NCI-H2171 treated with DMSO at 0.1 percent for 48 hours (cell line): ENCODE data around the gene ARPC1B.
A peak's percentile ranks its signal among the peaks of the same experiment; 100 is the strongest.
"Not testable (repeated sequence)": the region's sequence is repeated elsewhere in the genome, so short reads cannot be mapped to it uniquely, and the experiment has no call there.

ENCODE experiments used
- DNase-seq: peaks from one replicate; lab custom pipeline; 2025; lab: John Stamatoyannopoulos, UW

ARPC1B gene

DNA sequence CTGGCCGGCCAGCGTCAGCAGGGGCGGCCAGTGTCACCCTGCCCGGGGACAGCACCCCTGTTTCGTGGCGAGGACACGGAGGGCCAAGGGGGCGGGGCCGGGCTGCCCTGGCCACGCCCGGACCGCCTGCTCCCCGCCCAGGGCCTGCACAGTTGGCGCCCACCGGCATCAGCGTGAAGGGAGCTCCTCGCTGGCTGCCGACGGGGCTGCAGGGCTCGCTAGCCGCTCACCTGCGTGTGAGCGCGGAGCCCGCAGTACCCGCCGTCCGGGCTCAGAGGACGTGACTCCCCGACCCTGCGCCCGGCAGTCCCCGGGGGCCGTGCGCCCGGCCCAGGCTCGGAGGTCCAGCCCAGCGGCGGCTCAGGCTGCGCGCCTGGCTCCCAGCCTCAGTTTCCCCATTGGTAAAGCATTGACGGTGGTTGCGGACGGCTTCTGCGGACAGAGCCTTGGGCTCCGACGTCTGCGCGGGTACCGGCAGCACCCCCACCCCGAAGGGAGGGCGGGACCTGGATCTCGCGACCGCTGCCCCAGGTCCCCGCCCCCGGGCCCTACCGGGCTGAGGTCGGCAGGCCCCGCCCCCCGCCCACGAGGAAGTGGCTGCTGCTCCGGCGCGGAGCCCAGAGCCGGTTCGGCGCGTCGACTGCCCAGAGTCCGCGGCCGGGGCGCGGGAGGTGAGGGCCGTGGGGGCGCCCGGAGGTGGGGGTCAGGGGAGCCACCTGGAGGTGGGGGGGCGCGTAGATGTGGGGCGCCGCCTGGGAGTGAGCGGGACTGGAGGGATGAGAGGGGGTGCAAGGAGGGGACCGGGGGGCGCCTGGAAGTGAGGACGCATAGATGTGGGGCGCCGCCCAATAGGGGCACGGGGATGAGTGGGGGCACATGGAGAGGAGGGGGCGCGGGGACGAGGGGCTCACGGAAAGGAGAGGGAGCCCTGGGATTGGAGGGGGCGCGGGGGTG is at the start of gene ARPC1B:
Gene ARPC1B, plus strand, starts transcription at position 620 of the 954 bp plus-strand sequence. CDS start 10,985 bp downstream, outside the sequence.
- DNase-seq: no peak

DNA sequence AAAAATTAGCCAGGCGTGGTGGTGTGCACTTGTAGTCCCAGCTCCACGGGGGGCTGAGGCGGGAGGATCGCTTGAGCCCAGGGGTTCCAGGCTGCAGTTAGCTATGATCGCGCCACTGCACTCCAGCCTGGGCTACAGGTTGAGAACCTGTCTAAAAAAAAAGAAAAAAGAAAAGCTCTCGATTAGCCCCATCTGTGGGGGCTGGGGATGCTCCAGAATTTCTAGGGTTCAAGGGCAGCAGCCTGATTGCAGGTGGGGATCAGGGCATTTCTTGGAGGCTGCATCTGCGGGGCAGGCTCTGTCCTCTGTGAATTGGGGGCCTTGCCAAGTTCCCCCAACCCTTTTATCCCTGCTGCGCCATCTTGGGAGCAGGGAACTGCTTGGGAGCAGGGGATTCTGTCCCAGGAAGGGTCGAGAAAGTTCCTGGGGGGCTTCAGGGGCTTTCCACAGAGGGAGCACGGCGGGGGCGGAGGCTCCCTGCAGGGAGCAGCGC is 49.5 kb upstream of the ARPC1B start:
- no peak for DNase-seq

DNA sequence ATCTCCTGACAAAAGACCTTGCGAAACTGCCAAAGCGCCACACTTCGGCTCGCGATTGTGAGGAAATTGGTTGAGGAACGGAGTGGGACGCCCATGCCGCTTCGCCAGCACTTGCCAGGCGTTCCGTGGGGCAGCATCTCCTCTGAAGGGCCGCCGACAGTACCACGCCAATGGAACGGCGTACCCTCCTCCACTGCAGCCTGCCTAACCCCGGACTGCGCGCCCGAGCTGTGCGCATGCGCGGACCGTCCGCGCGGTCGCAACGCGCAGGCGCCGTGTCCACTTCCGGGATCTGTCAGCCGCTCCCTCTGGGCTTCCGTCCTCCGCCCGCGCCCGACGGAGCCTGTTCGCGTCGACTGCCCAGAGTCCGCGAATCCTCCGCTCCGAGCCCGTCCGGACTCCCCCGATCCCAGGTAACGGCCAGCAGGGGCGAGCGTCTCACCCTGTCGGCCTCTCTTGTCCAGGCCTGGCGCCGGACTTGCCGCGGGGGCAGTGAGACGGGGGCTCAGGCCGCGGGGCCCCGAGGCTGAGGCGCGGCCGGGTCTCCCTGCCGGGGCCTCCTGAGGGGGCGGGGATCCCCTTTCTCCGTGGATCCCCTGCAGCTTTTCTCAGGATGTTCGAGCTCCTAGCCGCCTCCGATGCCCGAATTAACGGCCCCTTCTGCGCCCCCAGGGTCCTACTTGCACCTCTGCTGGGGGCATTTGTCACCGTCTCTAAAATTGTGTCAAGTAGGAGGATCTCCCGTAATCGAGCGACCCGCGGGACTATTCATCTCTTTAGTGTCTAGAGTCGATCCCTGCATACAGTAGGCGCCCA is 48.7 kb upstream of the ARPC1B start, which contains the start of gene ARPC1A:
Gene ARPC1A, plus strand, starts transcription at position 307 of the 816 bp plus-strand sequence. CDS start 7,456 bp downstream, outside the sequence.
- peak; percentile 91 for DNase-seq

DNA sequence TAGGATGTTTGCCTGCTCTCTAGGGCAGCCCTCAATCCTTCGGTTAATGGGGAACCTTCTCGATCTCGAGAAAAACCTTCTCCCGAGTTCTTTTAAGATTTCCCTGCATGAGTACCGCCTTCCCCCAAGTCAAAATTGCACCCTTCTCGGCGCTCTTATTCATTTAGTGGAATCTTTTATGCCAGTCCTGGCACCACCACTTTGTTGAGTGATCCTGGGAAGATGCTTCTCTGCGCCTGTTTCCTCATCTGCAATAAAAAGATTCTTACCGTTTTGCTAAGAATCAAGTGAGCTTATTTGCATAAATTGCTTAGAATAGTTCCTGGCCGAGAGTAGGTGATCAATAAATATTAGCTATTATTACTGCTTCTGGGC is 48.1 kb upstream of the ARPC1B start:
- DNase-seq: no peak

DNA sequence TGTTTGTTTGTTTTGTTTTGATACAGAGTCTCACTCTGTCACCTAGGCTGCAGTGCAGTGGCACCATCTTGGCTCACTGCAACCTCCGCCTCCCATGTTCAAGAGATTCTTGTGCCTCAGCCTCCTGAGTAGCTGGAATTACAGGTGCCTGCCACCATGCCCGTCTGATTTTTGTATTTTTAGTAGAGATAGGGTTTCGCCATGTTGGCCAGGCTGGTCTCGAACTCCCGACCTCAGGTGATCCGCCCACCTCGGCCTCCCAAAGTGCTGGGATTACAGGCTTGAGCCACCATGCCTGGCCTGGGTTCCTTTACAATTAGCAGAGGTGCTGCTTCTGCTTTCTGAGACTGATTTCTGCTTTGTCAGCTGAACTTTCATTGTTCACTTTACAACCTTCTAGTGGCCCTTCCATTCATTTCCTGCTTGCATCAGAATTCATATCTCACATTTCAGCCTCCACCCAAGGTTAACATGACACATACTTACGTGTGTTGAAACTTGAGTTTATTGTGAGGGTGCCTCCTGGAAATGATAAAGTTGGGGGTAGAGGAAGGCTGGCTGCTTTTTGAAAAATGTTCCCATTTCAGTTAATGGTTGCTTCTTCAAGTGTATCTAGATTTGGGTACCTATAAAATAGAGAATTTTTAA is 44.1 kb upstream of the ARPC1B start:
- DNase-seq: not testable (repeated sequence)

DNA sequence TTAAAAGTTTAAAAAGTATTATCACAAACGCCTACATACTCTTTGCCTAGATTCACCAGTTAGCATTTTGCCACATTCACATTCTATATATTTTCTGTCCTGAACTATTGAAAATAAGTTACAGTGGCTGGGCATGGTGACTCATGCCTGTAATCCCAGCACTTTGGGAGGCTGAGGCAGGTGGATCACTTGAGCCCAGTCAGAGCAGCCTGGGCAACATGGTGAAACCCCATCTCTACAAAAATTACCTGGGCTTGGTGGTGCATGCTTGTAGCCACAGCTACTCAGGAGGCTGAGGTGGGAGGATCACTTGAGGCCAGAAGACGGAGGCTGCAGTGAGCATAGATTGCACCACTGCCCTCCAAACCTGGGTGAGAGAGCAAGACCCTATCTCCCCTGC is 43.5 kb upstream of the ARPC1B start:
- DNase-seq: no peak

DNA sequence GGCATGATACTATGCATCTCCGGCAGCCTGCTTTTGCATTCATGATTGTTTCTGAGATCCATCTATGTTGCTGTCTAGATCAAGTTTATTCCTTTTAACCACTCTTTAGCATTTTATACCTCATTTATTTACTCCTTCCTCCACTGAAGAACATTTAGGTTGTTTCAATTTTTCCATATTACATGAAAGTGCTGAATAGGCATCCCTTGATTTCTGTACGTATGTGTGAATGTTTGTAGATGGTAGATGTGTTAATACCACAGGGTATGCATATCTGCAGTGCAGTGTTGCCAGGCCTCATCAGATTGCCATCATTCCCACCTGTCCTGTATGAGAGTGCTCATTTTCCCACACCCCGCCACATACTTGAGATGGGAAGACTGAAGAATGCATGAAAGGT is 34.9 kb upstream of the ARPC1B start:
- DNase-seq: no peak

DNA sequence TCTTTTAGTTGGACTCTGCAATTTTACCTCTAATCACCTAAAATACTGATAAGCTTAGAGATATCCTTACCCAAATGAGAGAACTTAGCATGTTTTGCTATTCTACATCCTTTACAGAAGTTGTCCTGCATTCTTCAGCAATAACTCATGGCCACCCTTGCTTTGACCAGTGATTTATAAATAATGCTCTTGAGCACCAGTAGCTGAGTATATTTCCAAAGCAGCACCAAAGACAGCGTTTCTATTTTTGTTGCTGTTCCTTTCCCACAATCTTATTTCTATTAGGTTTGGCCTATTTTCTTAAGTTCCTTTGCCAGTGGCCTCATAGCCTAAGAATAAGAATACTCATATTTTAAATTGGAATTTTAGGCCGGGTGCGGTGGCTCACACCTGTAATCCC is 33.9 kb upstream of the ARPC1B start:
- no peak for DNase-seq

DNA sequence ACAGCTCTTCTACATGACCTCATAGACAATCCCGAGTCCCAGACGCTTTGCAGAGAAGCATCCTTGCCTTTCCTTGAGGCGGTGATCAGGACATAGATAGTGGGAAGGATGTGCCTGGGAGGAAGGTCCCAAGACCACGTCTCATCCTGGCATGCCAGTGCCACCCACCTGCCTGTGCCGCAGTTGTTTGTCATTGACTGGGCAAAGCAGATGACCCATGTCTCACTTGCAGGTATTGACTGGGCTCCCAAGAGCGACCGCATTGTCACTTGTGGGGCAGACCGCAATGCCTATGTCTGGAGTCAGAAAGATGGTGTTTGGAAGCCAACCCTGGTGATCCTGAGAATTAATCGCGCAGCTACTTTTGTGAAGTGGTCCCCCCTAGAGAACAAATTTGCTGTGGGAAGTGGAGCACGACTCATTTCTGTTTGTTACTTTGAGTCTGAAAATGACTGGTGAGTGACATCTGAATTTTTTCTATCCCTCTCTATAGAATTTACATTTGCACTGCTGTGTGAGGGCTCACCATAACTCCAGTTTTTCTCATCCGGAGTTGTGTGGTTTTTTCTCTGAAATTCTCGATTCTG is 30.4 kb upstream of the ARPC1B start:
- no peak for DNase-seq

DNA sequence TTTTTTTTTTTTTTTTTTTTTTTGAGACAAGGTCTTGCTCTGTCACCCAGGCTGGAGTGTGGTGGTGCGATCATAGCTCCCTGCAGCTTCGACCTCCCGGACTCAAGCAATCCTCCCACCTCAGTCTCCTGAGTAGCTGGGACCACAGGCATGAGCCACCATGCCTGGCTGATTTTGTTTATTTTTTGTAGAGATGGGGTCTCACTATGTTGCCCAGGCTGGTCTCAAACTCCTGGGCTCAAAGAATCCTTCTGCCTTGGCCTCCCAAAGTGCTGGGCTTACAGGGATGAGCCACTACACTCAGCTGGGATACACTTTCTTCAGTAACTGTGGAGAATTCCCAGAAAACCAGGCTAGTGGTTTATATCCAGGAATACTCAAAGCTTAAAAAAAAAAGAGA is 23.9 kb upstream of the ARPC1B start:
- not testable (repeated sequence) for DNase-seq

DNA sequence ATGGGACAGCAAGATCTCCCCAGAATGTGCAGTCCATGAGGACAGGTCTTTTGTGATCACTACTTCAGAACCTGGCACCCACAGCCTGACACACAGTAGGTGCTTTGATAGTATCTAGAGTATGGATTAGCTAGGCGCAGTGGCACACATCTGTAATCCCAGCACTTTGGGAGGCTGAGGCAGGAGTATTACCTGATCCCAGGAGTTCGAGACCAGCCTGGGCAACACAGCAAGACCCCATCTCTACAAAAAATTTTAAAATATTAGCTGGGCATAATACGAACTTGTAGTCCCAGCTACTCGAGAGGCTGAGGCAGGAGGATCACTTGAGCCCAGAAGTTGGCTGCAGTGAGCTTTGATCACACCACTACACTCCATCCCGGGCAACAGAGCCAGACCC is 22.3 kb upstream of the ARPC1B start:
- no peak for DNase-seq

DNA sequence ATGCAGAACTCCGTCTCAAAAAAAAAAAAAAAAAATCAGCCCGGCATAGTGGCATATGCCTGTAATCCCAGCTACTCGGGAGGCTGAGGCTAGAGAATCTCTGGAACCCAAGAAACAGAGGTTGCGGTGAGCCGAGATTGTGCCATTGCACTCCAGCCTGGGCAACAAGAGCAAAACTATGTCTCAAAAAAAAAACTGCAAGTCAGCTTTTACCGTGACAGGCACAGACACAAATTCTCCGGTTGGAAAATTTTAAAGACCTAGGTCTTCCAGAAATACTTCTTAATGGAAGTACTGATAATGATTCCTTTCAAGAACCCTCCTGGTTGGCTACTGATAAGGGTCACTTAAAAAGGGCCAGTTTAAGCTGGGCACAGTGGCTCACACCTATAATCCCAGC is 19.4 kb upstream of the ARPC1B start:
- no peak for DNase-seq

DNA sequence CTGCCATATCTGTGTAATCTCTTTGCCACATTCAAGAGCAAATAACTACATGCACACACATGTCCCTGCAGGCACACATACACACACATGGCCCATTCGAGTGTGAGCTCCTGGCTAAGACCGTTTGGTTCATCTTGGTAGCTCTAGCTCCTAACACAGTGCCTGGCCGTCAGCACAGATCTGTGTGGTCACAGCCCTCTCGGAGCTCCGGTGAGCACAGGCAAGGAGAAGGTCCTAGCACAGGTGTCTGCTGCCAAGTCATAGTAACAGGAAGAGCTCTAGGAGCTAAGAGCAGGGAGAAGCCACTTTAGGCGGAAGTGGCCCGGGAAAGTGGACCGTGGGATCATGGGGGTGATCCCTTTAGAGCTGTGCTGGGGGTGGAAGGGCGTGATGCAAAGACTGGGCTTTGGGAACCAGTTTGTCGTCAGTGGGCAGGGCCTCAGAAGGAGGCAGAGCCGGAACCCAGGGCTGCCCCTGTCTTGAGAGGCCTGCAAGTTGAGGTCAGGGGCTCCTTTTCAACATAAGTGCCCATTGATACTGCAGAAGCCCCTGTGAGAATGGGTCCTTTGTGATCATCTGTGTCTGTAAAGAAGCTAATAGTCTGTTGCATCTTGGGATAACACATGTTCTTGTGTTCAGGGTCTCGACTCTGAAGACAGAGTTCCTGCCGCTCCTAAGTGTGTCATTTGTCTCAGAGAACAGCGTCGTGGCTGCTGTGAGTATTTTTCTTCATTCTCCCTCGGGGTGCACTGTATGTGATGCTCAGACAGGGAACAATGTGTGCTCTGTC is 16.6 kb upstream of the ARPC1B start:
- DNase-seq: no peak

DNA sequence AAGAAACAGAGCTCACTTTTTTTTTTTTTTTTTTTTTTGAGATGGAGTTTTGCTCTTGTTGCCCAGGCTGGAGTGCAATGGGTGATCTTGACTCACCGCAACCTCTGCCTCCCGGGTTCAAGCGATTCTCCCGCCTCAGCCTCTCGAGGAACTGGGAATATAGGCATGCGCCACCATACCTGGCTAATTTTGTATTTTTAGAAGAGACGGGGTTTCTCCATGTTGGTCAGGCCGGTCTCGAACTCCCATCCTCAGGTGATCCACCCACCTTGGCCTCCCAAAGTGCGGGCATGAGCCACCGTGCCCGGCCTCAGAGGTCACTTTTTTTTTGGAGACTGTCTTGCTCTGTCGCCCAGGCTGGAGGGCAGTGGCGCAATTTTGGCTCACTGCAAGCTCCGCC is 16.0 kb upstream of the ARPC1B start:
- DNase-seq: not testable (repeated sequence)

DNA sequence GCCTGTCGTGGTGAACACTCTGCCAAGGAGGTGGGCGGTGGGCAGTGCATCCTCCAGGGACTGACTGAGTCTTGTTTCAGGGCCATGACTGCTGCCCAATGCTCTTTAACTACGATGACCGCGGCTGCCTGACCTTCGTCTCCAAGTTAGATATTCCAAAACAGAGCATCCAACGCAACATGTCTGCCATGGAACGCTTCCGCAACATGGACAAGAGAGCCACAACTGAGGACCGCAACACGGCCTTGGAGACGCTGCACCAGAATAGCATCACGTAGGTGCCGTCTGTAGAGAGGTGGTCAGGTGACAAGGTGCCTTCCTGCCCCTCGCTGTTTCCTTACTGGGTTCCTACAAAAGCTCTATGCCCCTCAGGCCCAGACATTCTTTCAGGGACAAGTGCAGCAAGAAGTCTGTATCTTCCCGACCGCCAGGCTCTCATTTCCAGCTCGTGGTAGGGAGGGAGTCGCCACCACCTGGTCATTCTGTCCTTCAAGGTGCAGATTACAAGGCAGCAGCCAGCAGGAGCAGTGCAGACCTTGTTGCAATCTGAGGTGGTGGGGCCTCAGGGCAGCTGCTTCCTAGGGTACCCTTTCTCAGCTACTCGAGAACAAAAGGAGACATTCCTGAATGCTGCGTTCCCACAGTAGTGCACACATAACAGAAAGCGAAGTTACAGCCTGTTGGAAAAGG is 14.9 kb upstream of the ARPC1B start:
- no peak for DNase-seq

DNA sequence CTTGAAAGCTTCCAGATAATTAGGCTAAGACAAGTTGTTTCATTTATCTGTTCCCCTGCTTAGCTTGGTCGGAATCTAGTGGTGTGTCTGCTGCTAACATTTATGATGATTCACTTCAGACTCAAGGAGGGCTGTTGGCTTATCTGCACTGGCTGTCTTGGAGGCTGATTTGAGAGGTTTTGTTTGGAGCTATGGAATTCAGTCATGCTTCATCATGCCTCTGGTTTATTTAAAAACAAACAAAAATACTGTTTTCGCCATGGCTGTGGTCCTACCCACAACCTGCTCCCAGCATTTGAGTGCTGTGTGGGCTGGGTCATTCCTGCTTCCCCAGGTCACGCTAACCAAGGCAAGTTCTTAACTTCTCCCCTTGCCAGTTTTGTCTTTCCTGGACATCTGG is 11.7 kb upstream of the ARPC1B start:
- DNase-seq: no peak

DNA sequence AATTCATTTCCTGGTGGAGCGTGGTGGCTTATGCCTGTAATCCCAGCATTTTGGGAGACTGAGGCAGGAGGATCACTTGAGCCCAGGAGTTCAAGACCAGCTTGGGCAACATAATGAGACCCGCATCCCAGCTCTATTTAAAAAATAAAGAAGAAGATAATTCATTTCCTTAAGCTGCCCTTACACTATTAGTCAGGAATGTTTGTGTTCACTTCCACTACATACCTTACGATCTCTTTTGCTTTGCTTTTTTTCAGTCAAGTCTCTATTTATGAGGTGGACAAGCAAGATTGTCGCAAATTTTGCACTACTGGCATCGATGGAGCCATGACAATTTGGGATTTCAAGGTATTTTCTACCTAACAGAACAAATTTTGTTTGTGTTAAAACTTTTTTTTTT is 11.2 kb upstream of the ARPC1B start:
- no peak for DNase-seq

DNA sequence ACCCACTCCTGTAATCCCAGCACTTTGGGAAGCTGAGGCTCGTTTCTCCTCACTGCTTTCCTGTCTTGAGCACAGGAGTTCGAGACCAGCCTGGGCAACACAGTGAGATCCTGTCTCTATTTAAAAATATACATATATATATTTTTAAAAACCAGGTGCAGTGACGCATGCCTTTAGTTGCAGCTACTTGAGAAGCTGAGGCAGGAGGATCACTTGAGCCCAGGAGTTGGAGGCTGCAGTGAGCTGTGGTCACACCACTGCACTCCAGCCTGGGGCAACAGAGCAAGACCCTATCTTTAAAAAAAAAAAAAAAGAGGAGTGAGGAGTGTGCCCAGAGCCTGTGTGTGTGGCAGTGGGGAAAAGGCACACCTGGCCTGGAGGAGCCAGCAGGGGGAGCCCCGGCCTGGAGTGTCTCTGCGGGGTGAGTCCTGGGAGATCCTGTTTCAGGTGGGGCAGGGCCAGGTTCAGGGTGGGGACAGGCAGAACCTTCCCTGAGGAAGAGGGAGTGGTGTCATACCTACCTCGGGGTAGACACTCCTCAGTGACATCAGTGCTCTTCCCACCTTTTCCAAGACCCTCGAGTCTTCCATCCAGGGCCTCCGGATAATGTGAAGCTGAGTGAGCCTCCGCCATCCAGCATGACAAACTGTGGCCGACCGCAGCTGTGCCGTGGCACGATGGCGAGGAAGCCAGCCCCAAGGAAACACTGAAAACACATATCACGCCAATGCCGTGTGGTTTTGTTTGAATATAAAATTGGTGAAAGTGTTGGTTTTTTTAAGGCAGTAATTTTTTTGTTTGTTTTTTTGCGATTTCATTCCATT is 9.0 kb upstream of the ARPC1B start:
- peak; percentile 21 for DNase-seq

DNA sequence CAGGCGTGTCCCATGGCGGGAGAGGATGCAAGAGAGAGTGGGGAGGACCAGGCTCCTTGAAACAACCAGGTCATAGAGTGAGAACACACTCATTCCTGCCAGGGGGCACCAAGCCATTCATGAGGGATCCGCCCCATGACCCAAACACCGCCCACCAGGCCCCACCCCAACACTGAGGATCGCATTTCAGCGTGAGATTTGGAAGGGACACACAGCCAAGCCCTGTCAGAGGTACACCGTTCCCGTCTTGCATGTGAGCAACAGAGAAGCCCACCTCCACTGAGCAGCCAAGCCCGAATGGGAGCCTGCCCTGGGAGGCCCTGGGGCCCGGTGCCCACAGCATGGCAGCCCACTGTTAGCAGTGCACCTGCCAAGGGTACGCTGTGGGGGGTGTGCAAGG is 7.9 kb upstream of the ARPC1B start:
- no peak for DNase-seq
